Astrocyte (in vitro differentiated cells and primary cell): ENCODE results near the gene CRYBB2.

Experiments
- CTCF ChIP-seq: IDR thresholded peaks from 2 replicates; pipeline ENCODE4 v1.5.1; 2011; ENCODE audit warnings: low read depth, mild to moderate bottlenecking, inconsistent platforms, low read length, moderate library complexity; ENCODE audit not compliant: insufficient read depth
- EZH2 ChIP-seq: IDR thresholded peaks from 2 replicates; pipeline ENCODE4 v1.6.1; 2012; ENCODE audit warnings: mild to moderate bottlenecking, low read length, inconsistent platforms; ENCODE audit not compliant: insufficient read depth

- no peak for TF ChIP-seq CTCF
- TF ChIP-seq EZH2 = no peak
These were observed 23.1 kb upstream of the CRYBB2 start for GRCh38 chr22:25196326-25196725.
